HepG2 (cell line): ENCODE measurements around the gene MAP3K14. TPM values are rescaled to one million over a fixed set of nuclear protein-coding genes. Genes with fewer than 3 reads are reported as not detected.

Source experiments
- ATAC-seq: fragments of 200-7000 bp; cut with Tn5 transposase; 3 replicates; pipeline ENCODE4 v1.9.1; 2020; ENCODE audit warnings: mild to moderate bottlenecking, moderate library complexity
- BruUV-seq: library from RNA; stranded (reverse); fragments of 400-500 nt; replicated peaks from 2 replicates; lab custom pipeline; 2021; lab: Mats Ljungman, UMichigan
- CTCF ChIA-PET: fragments of 300-600 bp; formaldehyde crosslinking; extraction: SDS; loops from one replicate; lab custom pipeline; 2021; ENCODE audit warnings: low total read pairs, inconsistent platforms, low intra/inter-chr PET ratio; lab: Yijun Ruan, JAX
- POLR2A ChIA-PET: fragments of 350-600 bp; sonication (Branson Sonifier 250); formaldehyde crosslinking; loops from one replicate; lab custom pipeline; 2020; ENCODE audit warnings: antibody characterized with exemption, inconsistent platforms; lab: Yijun Ruan, JAX
- DNase-seq: peaks from one replicate; pipeline ENCODE4 v3.0.0-alpha.2; 2015; ENCODE audit warnings: low spot score
- FAIRE-seq: peaks from 3 replicates; lab custom pipeline; 2011; peaks lifted over from hg19 to GRCh38; lab: Jason Lieb, UNC
- H2AFZ ChIP-seq: one replicate; pipeline ENCODE4 v1.6.1; 2011; ENCODE audit warnings: low read length, inconsistent platforms
- H3K27ac ChIP-seq: fragments of 300-600 bp; 3 replicates; pipeline ENCODE4 v1.8.0; 2011; ENCODE audit warnings: mixed run types, mild to moderate bottlenecking, mixed read lengths, low read length, inconsistent platforms; ENCODE audit not compliant: insufficient read depth; ENCODE audit errors: extremely low read length
- H3K27me3 ChIP-seq, 2 experiments: fragments of 200-600 bp in 1 of 2; 2 replicates in 1 of 2; 3 replicates in 1 of 2; pipeline versions ENCODE4 v1.6.0 to v1.8.0; 2011; ENCODE audit warnings: low read length in 2 of 2, mild to moderate bottlenecking in 2 of 2, moderate library complexity in 2 of 2, inconsistent platforms in 1 of 2; ENCODE audit not compliant: insufficient read depth in 2 of 2, control insufficient read depth in 1 of 2
- H3K36me3 ChIP-seq, 2 experiments: fragments of 200-600 bp in 1 of 2; replicated peaks in 1 of 2; 2 replicates in 1 of 2; 3 replicates in 1 of 2; pipeline versions ENCODE4 v1.5.1 to v1.8.0; 2011; ENCODE audit warnings: low read length in 2 of 2, inconsistent platforms in 1 of 2; ENCODE audit not compliant: insufficient read depth in 2 of 2, control insufficient read depth in 1 of 2
- H3K4me1 ChIP-seq: 2 replicates; pipeline ENCODE4 v1.5.1; 2012; ENCODE audit warnings: low read length, inconsistent platforms; ENCODE audit not compliant: insufficient read depth
- H3K4me2 ChIP-seq: 2 replicates; pipeline ENCODE4 v1.6.0; 2011; ENCODE audit warnings: low read depth, low read length, inconsistent platforms
- H3K4me3 ChIP-seq, 3 experiments: fragments of 200-600 bp in 1 of 3; sonication (generic), shearing (Covaris generic) in 1 of 3; replicated peaks in 1 of 3; 2 replicates each; pipeline ENCODE4 v1.5.1; 2011 to 2016; ENCODE audit warnings: low read length in 3 of 3, inconsistent platforms in 2 of 3, low read depth in 2 of 3, mild to moderate bottlenecking in 2 of 3, control low read depth in 1 of 3, mixed read lengths in 1 of 3; ENCODE audit not compliant: insufficient read depth in 1 of 3
- H3K79me2 ChIP-seq: one replicate; pipeline ENCODE4 v1.6.1; 2011; ENCODE audit warnings: low read length, inconsistent platforms; ENCODE audit not compliant: insufficient read depth
- H3K9ac ChIP-seq: 2 replicates; pipeline ENCODE4 v1.6.0; 2011; ENCODE audit warnings: mild to moderate bottlenecking, low read depth, low read length, inconsistent platforms; ENCODE audit not compliant: insufficient read depth
- H3K9me3 ChIP-seq: 2 replicates; pipeline ENCODE4 v1.5.1; 2012; ENCODE audit warnings: mild to moderate bottlenecking, low read length
- H4K20me1 ChIP-seq: 2 replicates; pipeline ENCODE4 v1.6.0; 2011; ENCODE audit warnings: inconsistent platforms, mild to moderate bottlenecking, low read length, moderate library complexity; ENCODE audit not compliant: insufficient read depth
- CAMTA2 ChIP-seq: sonication (generic); formaldehyde crosslinking; IDR thresholded peaks from 2 replicates; pipeline ENCODE4 v1.4.0; 2020; ENCODE audit warnings: mild to moderate bottlenecking, missing genetic modification reagents, borderline replicate concordance
- FOXK1 ChIP-seq: sonication (generic); formaldehyde crosslinking; IDR thresholded peaks from 2 replicates; pipeline ENCODE4 v1.4.0; 2020; ENCODE audit warnings: low read depth, missing genetic modification reagents, borderline replicate concordance
- KAT2B ChIP-seq: fragments of 150-350 bp; IDR thresholded peaks from 2 replicates; pipeline ENCODE4 v1.6.1; 2014; ENCODE audit warnings: low read depth, low read length, borderline replicate concordance
- SETDB1 ChIP-seq: sonication (generic); formaldehyde crosslinking; IDR thresholded peaks from 2 replicates; pipeline ENCODE4 v1.5.1; 2020; ENCODE audit warnings: missing genetic modification reagents, mild to moderate bottlenecking, borderline replicate concordance
- SIX1 ChIP-seq: sonication (generic); formaldehyde crosslinking; IDR thresholded peaks from 2 replicates; pipeline ENCODE4 v1.4.0; 2020; ENCODE audit warnings: missing genetic modification reagents, borderline replicate concordance
- SIX4 ChIP-seq: sonication (generic); formaldehyde crosslinking; IDR thresholded peaks from 2 replicates; pipeline ENCODE4 v1.4.0; 2020; ENCODE audit warnings: missing genetic modification reagents
- U2AF1 ChIP-seq: fragments of 200-400 bp; formaldehyde crosslinking; optimal IDR thresholded peaks from 2 replicates; pipeline ENCODE3; 2017; ENCODE audit warnings: mild to moderate bottlenecking, low read depth, low read length
- ZBTB20 ChIP-seq: sonication (generic); formaldehyde crosslinking; IDR thresholded peaks from 2 replicates; pipeline ENCODE4 v1.8.1; 2023; ENCODE audit warnings: missing genetic modification reagents, low read depth, mild to moderate bottlenecking, borderline replicate concordance
- ZFP91 ChIP-seq: sonication (generic); formaldehyde crosslinking; IDR thresholded peaks from 2 replicates; pipeline ENCODE4 v1.9.0; 2022; ENCODE audit warnings: missing genetic modification reagents, mild to moderate bottlenecking, borderline replicate concordance
- ZNF12 ChIP-seq: sonication (generic); formaldehyde crosslinking; IDR thresholded peaks from 2 replicates; pipeline ENCODE4 v1.5.0; 2020; ENCODE audit warnings: missing genetic modification reagents
- ZNF30 ChIP-seq: sonication (generic); formaldehyde crosslinking; IDR thresholded peaks from 2 replicates; pipeline ENCODE4 v1.5.0; 2020; ENCODE audit warnings: mild to moderate bottlenecking, missing genetic modification reagents
- ZNF530 ChIP-seq: sonication (generic); formaldehyde crosslinking; IDR thresholded peaks from 2 replicates; pipeline ENCODE4 v1.5.0; 2020; ENCODE audit warnings: low read depth, mild to moderate bottlenecking, missing genetic modification reagents
- ZNF563 ChIP-seq: sonication (generic); formaldehyde crosslinking; IDR thresholded peaks from 2 replicates; pipeline ENCODE4 v1.8.0; 2022; ENCODE audit warnings: mild to moderate bottlenecking, moderate library complexity, missing genetic modification reagents
- ZNF564 ChIP-seq: sonication (generic); formaldehyde crosslinking; IDR thresholded peaks from 2 replicates; pipeline ENCODE4 v1.8.1; 2023; ENCODE audit warnings: mild to moderate bottlenecking, missing genetic modification reagents
- ZNF572 ChIP-seq: sonication (generic); formaldehyde crosslinking; IDR thresholded peaks from 2 replicates; pipeline ENCODE4 v1.5.1; 2020; ENCODE audit warnings: mild to moderate bottlenecking, missing genetic modification reagents
- ZNF891 ChIP-seq: sonication (generic); formaldehyde crosslinking; IDR thresholded peaks from 2 replicates; pipeline ENCODE4 v1.5.0; 2020; ENCODE audit warnings: mild to moderate bottlenecking, missing genetic modification reagents
- WGBS: methylation state at CpG from one replicate; pipeline ENCODE4 v1.1.6; 2017; ENCODE audit warnings: low lambda C conversion rate; 5-methylcytosine and 5-hydroxymethylcytosine counted together
- in situ Hi-C: cut with HindIII; loops from 2 replicates; pipeline ENCODE4 v1.10.0; 2017; ENCODE audit warnings: low pct_unique_long_range_greater_than_20kb; ENCODE audit not compliant: extremely low pct_ligation_motif_present
- intact Hi-C: fragments of 100-400 bp; cut with micrococcal nuclease; formaldehyde crosslinking; loops from one replicate; pipeline ENCODE4 v1.10.0; 2022; ENCODE audit not compliant: unreplicated experiment
- polyA plus RNA-seq, 8 experiments: library from polyadenylated mRNA; depleted of rRNA in 3 of 8; stranded (reverse) in 7 of 8; unstranded in 1 of 8; fragments of >200 nt; fragmentation: Illumina TruSeq in 4 of 8; extraction: Trizol in 4 of 8; gene quantifications; 2 replicates each; pipeline versions ENCODE4 v1.2.1 to v1.2.3, GENCODE V29; 2011 to 2016; ENCODE audit warnings: low read depth in 4 of 8, missing spikeins in 1 of 8, mixed read lengths in 1 of 8; ENCODE audit not compliant: insufficient read depth in 1 of 8
- total RNA-seq, 5 experiments: library from RNA; depleted of rRNA; stranded (reverse); fragments of >200 nt; fragmentation: Illumina TruSeq; extraction: Trizol; gene quantifications; 2 replicates each; pipeline ENCODE4 v1.2.3, GENCODE V29; 2016; ENCODE audit warnings: low read depth in 1 of 5

The MAP3K14 gene
- total and polyA plus RNA-seq, 2 of the 13 experiments (the other 11 are each of a cell fraction or from before 2014, with no cell fraction given), result 2.6 TPM

- intact Hi-C loops (no loop called here), in situ Hi-C loops (no loop called here)
- TF ChIP-seq ZNF563 (CRISPR knock-in tag) (no peak), ZNF891 (CRISPR knock-in tag) (no peak), U2AF1 (no peak), ZFP91 (CRISPR knock-in tag) (no peak), SIX1 (CRISPR knock-in tag) (no peak), SIX4 (CRISPR knock-in tag) (no peak), SETDB1 (CRISPR knock-in tag) (no peak), ZNF30 (no peak), ZBTB20 (no peak), CAMTA2 (CRISPR knock-in tag) (no peak), ZNF564 (CRISPR knock-in tag) (no peak), KAT2B (no peak), ZNF572 (CRISPR knock-in tag) (no peak), FOXK1 (CRISPR knock-in tag) (no peak), ZNF12 (CRISPR knock-in tag) (no peak), ZNF530 (CRISPR knock-in tag) (no peak)
- no peak overlapping the region for H2AFZ ChIP-seq
- peaks cover 67% of the 10 kb centered on the region for H3K4me1 ChIP-seq
- FAIRE-seq, result no peak
- H3K4me2 ChIP-seq, result peak overlapping the region; percentile 65
- H3K36me3 ChIP-seq, result no peaks in the 10 kb centered on the region
- H3K27me3 ChIP-seq, result peaks cover 14 to 50% of the 10 kb centered on the region in 2 experiments; a peak in 4 of 5 replicates
- DNase-seq, result no peak
- no peak overlapping the region for H3K9ac ChIP-seq
- peak overlapping the region; percentile 17 to 61 (median 46); a peak in 4 of 6 replicates for H3K4me3 ChIP-seq
- H4K20me1 ChIP-seq, result no peaks in the 10 kb centered on the region
- CTCF ChIA-PET, result no interaction called here
- H3K27ac ChIP-seq, result no peak overlapping the region
- no peaks in the 10 kb centered on the region for H3K9me3 ChIP-seq
- ATAC-seq, result no peak
- no TSS peak for BruUV-seq
- WGBS, result 64% methylated on average over 3 of the region's 3 CpGs
- POLR2A ChIA-PET, result interaction anchor here (0.7 to 2.3 kb wide), 7 partner anchors 8 to 199 kb away, joined by 3 to 11 read pairs (median 3); partner anchors contain the start of genes HEXIM1 and HEXIM2
- no peaks in the 10 kb centered on the region for H3K79me2 ChIP-seq
Observed at GRCh38 chr17:45226576-45226975, 90.2 kb downstream of the MAP3K14 start.
